ENCODE measurements around the gene GRID2IP.

GRID2IP gene

GRCh38 chr7:6502886-6503285 is 48.4 kb downstream of the GRID2IP start:
- Histone ChIP-seq H3K27ac (no peak overlapping the region), H3K4me3 (peak overlapping the region; percentile 81)
- DNase-seq (ENCODE audit: low spot score) = no peak
- TF ChIP-seq CTCF (IDR thresholded peaks at IDR 0.05) = no peak

- H3K4me3 ChIP-seq = no peak overlapping the region
- no peak for DNase-seq (ENCODE audit: low spot score)
- TF ChIP-seq CTCF (IDR thresholded peaks at IDR 0.05) = no peak
- no peak overlapping the region for H3K27ac ChIP-seq
Measured at GRCh38 chr7:6501586-6502564, 49.4 kb downstream of the GRID2IP start.

- Histone ChIP-seq H3K4me3 (no peak overlapping the region), H3K27ac (no peak overlapping the region)
- TF ChIP-seq CTCF (IDR thresholded peaks at IDR 0.05) = no peak
- no peak for DNase-seq (ENCODE audit: low spot score)
Measured at GRCh38 chr7:6500691-6501090, 50.6 kb downstream of the GRID2IP start.

- DNase-seq (ENCODE audit: low spot score) = no peak
- no peak for TF ChIP-seq CTCF (IDR thresholded peaks at IDR 0.05)
Measured at GRCh38 chr7:6497994-6498393, 53.3 kb downstream of the GRID2IP start.

GRCh38 chr7:6497637-6497905 is 53.7 kb downstream of the GRID2IP start:
- DNase-seq (ENCODE audit: low spot score) = no peak
- Histone ChIP-seq H3K27ac (no peak overlapping the region), H3K4me3 (no peak overlapping the region)
- no peak for TF ChIP-seq CTCF (IDR thresholded peaks at IDR 0.05)

More at GRCh38 chr7:6497994-6498393, 53.3 kb downstream of the GRID2IP start:
- Histone ChIP-seq H3K4me3 (no peak overlapping the region), H3K27ac (no peak overlapping the region)

- Histone ChIP-seq H3K4me3 (no peak overlapping the region), H3K27ac (no peak overlapping the region)
- no peak for DNase-seq (ENCODE audit: low spot score)
- TF ChIP-seq CTCF (IDR thresholded peaks at IDR 0.05) = no peak
Measured at GRCh38 chr7:6496842-6497636, 54.2 kb downstream of the GRID2IP start.

Measured in coronary artery (tissue), 2 donors.